Esophagus muscularis mucosa (tissue), 4 donors: Measurements from ENCODE around the gene PLIN3.
"Not testable (repeated sequence)": the region's sequence is repeated elsewhere in the genome, so short reads cannot be mapped to it uniquely, and the experiment has no call there.

Source experiments
- EP300 ChIP-seq: sonication (generic); formaldehyde crosslinking; IDR thresholded peaks from one replicate; pipeline ENCODE4 v1.6.1; 2017; ENCODE audit warnings: antibody characterized with exemption
- POLR2A ChIP-seq: fragments of 450-650 bp; IDR thresholded peaks from one replicate; pipeline ENCODE4 v1.6.1; 2017; ENCODE audit warnings: antibody characterized with exemption, moderate library complexity, mild to moderate bottlenecking, low read depth
- POLR2AphosphoS5 ChIP-seq, 2 donors: sonication (generic); formaldehyde crosslinking; IDR thresholded peaks; one replicate each; pipeline ENCODE4 v1.6.1; 2017; ENCODE audit warnings: antibody characterized with exemption in 2 of 2
- TF ChIP-seq, protein P1 (sequence below), 3 experiments: fragments of 200-600 bp in 2 of 3; fragments of 450-650 bp in 1 of 3; sonication (generic) in 2 of 3; IDR thresholded peaks; one replicate each; pipeline ENCODE4 v1.5.1; 2017 to 2019; ENCODE audit warnings: antibody characterized with exemption in 3 of 3, mild to moderate bottlenecking in 2 of 3, moderate library complexity in 1 of 3

DNA sequence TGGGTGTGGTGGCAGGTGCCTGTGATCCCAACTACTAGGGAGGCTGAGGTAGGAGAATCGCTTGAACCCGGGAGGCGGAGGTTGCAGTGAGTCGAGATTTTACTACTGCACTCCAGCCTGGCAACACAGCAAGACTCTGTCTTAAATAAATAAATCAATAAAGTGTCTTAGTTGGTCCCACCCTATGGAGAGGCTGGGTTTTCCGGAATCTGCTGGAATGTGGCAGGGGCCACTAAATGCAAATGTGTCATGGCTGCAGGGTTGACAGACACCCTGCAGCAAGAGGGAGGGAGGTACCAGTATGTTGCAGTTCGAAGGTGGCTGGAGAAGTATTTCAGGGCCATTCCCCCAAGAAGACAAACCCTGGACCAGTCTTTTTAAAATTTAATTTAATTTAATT is 17.5 kb upstream of the PLIN3 start:
- TF ChIP-seq POLR2AphosphoS5 (IDR thresholded peaks at IDR 0.05); EP300; POLR2A: not testable (repeated sequence)
- TF ChIP-seq, protein P1, sequence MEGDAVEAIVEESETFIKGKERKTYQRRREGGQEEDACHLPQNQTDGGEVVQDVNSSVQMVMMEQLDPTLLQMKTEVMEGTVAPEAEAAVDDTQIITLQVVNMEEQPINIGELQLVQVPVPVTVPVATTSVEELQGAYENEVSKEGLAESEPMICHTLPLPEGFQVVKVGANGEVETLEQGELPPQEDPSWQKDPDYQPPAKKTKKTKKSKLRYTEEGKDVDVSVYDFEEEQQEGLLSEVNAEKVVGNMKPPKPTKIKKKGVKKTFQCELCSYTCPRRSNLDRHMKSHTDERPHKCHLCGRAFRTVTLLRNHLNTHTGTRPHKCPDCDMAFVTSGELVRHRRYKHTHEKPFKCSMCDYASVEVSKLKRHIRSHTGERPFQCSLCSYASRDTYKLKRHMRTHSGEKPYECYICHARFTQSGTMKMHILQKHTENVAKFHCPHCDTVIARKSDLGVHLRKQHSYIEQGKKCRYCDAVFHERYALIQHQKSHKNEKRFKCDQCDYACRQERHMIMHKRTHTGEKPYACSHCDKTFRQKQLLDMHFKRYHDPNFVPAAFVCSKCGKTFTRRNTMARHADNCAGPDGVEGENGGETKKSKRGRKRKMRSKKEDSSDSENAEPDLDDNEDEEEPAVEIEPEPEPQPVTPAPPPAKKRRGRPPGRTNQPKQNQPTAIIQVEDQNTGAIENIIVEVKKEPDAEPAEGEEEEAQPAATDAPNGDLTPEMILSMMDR (IDR thresholded peaks at IDR 0.05), result not testable (repeated sequence)
